H1 (cell line): ENCODE results near the gene SLC45A1. TPM values are rescaled to one million over a fixed set of nuclear protein-coding genes. Genes with fewer than 3 reads are reported as not detected.

Experiments
- CTCF ChIA-PET: fragments of 300-600 bp; sonication (Branson Sonifier 250); formaldehyde crosslinking; loops from one replicate; lab custom pipeline; 2021; ENCODE audit not compliant: partially characterized antibody; lab: Charles Lee
- POLR2A ChIA-PET: fragments of 300-600 bp; sonication (Branson Sonifier 250); formaldehyde crosslinking; loops from one replicate; lab custom pipeline; 2021; ENCODE audit warnings: inconsistent platforms; ENCODE audit not compliant: partially characterized antibody; lab: Charles Lee
- DNase-seq, 2 experiments: peaks; one replicate each; pipeline versions ENCODE4 v3.0.0 to v3.0.0-alpha.2; 2010 to 2022; ENCODE audit warnings: low spot score in 2 of 2, low read depth in 1 of 2, mixed read lengths in 1 of 2
- FAIRE-seq: peaks from 2 replicates; lab custom pipeline; 2011; peaks lifted over from hg19 to GRCh38; lab: Jason Lieb, UNC
- H2AFZ ChIP-seq: 2 replicates; pipeline ENCODE4 v1.8.1; 2012; ENCODE audit warnings: low read length, inconsistent platforms
- H2AK5ac ChIP-seq: 2 replicates; pipeline ENCODE4 v1.6.1; 2013; ENCODE audit warnings: low read depth, low read length
- H2BK120ac ChIP-seq: replicated peaks from 2 replicates; pipeline ENCODE3; 2013; ENCODE audit warnings: low read depth, low read length, inconsistent platforms
- H2BK12ac ChIP-seq: 2 replicates; pipeline ENCODE4 v1.6.1; 2013; ENCODE audit warnings: low read depth, low read length
- H2BK15ac ChIP-seq: 2 replicates; pipeline ENCODE4 v1.6.1; 2013; ENCODE audit warnings: low read length
- H2BK20ac ChIP-seq: 2 replicates; pipeline ENCODE4 v1.6.1; 2013; ENCODE audit warnings: low read length
- H2BK5ac ChIP-seq: 2 replicates; pipeline ENCODE4 v1.6.1; 2013; ENCODE audit warnings: low read depth, low read length
- H3K14ac ChIP-seq: 2 replicates; pipeline ENCODE4 v1.6.1; 2013; ENCODE audit warnings: inconsistent platforms; ENCODE audit not compliant: insufficient read length
- H3K18ac ChIP-seq: 2 replicates; pipeline ENCODE4 v1.6.1; 2013; ENCODE audit warnings: low read length; ENCODE audit errors: extremely low read depth
- H3K23ac ChIP-seq: 2 replicates; pipeline ENCODE4 v1.6.1; 2013; ENCODE audit warnings: inconsistent platforms; ENCODE audit not compliant: insufficient read length
- H3K23me2 ChIP-seq: 2 replicates; pipeline ENCODE4 v1.6.1; 2013; ENCODE audit warnings: low read depth, low read length
- H3K27ac ChIP-seq: 2 replicates; pipeline ENCODE4 v1.6.1; 2011; ENCODE audit warnings: low read depth, low read length, inconsistent platforms
- H3K27me3 ChIP-seq, 4 experiments: replicated peaks in 1 of 4; 1 replicate in 1 of 4; 2 replicates in 3 of 4; pipeline versions ENCODE4 v1.6.1 to v1.8.1; 2011 to 2013; ENCODE audit warnings: low read length in 3 of 4, mild to moderate bottlenecking in 3 of 4, inconsistent platforms in 2 of 4, mixed read lengths in 2 of 4, moderate library complexity in 1 of 4; ENCODE audit not compliant: control insufficient read depth in 3 of 4, insufficient read depth in 3 of 4; ENCODE audit errors: extremely low read depth in 1 of 4
- H3K36me3 ChIP-seq, 4 experiments: 2 replicates each; pipeline versions ENCODE4 v1.6.1 to v1.8.1; 2011 to 2013; ENCODE audit warnings: mild to moderate bottlenecking in 4 of 4, low read length in 3 of 4, moderate library complexity in 2 of 4, control low read depth in 1 of 4, inconsistent platforms in 1 of 4; ENCODE audit not compliant: insufficient read depth in 4 of 4, control insufficient read depth in 2 of 4
- H3K4ac ChIP-seq: replicated peaks from 2 replicates; pipeline ENCODE3; 2013; ENCODE audit warnings: low read length, low read depth, mixed read lengths, inconsistent platforms; ENCODE audit not compliant: insufficient read length
- H3K4me1 ChIP-seq, 4 experiments: replicated peaks in 1 of 4; 1 replicate in 1 of 4; 2 replicates in 3 of 4; pipeline versions ENCODE4 v1.6.1 to v1.8.1; 2011 to 2013; ENCODE audit warnings: low read length in 3 of 4, inconsistent platforms in 2 of 4, mixed read lengths in 1 of 4; ENCODE audit not compliant: insufficient read depth in 4 of 4, control insufficient read depth in 3 of 4
- H3K4me2 ChIP-seq, 2 experiments: 2 replicates each; pipeline versions ENCODE4 v1.6.1 to v1.8.1; 2011 to 2013; ENCODE audit warnings: low read depth in 2 of 2, low read length in 2 of 2, control low read depth in 1 of 2, inconsistent platforms in 1 of 2, mild to moderate bottlenecking in 1 of 2; ENCODE audit not compliant: insufficient read depth in 1 of 2
- H3K4me3 ChIP-seq, 4 experiments: fragments of 200-600, 300-600 bp in 1 of 4; sonication (generic), shearing (Covaris generic), sonication (Bioruptor Twin) in 1 of 4; 2 replicates each; pipeline versions ENCODE4 v1.5.1 to v1.8.1; 2011 to 2016; ENCODE audit warnings: low read length in 4 of 4, low read depth in 3 of 4, control low read depth in 2 of 4, inconsistent platforms in 2 of 4, mild to moderate bottlenecking in 2 of 4, mixed read lengths in 1 of 4, moderate library complexity in 1 of 4; ENCODE audit not compliant: insufficient read depth in 2 of 4; ENCODE audit errors: extremely low read depth in 1 of 4
- H3K56ac ChIP-seq: replicated peaks from 2 replicates; pipeline ENCODE3; 2013; ENCODE audit warnings: low read depth, mild to moderate bottlenecking, mixed read lengths, low read length, inconsistent platforms; ENCODE audit not compliant: insufficient read length
- H3K79me1 ChIP-seq: 2 replicates; pipeline ENCODE4 v1.6.1; 2013; ENCODE audit warnings: low read depth, low read length, control low read depth
- H3K79me2 ChIP-seq, 2 experiments: 2 replicates each; pipeline versions ENCODE4 v1.6.1 to v1.8.1; 2012 to 2013; ENCODE audit warnings: low read length in 2 of 2, mild to moderate bottlenecking in 2 of 2, inconsistent platforms in 1 of 2; ENCODE audit not compliant: insufficient read depth in 2 of 2, control insufficient read depth in 1 of 2
- H3K9ac ChIP-seq, 4 experiments: replicated peaks in 1 of 4; 1 replicate in 1 of 4; 2 replicates in 3 of 4; pipeline versions ENCODE4 v1.6.1 to v1.8.1; 2011 to 2013; ENCODE audit warnings: low read depth in 3 of 4, low read length in 3 of 4, control low read depth in 2 of 4, mild to moderate bottlenecking in 2 of 4, moderate library complexity in 2 of 4, inconsistent platforms in 1 of 4; ENCODE audit errors: extremely low read depth in 1 of 4
- H3K9me3 ChIP-seq, 2 experiments: 2 replicates each; pipeline versions ENCODE4 v1.6.1 to v1.8.1; 2012 to 2013; ENCODE audit warnings: mild to moderate bottlenecking in 2 of 2, moderate library complexity in 2 of 2, control low read depth in 1 of 2, inconsistent platforms in 1 of 2, low read depth in 1 of 2, low read length in 1 of 2, mixed read lengths in 1 of 2; ENCODE audit not compliant: insufficient read depth in 2 of 2
- H4K20me1 ChIP-seq, 2 experiments: replicated peaks in 1 of 2; 2 replicates each; pipeline versions ENCODE3 to v1.8.1; 2011 to 2013; ENCODE audit warnings: inconsistent platforms in 2 of 2, low read length in 2 of 2, mild to moderate bottlenecking in 1 of 2; ENCODE audit not compliant: insufficient read depth in 2 of 2, control insufficient read depth in 1 of 2
- H4K5ac ChIP-seq: 2 replicates; pipeline ENCODE4 v1.6.1; 2013; ENCODE audit warnings: low read length, low read depth, mixed read lengths, inconsistent platforms; ENCODE audit not compliant: insufficient read length
- H4K8ac ChIP-seq: 2 replicates; pipeline ENCODE4 v1.8.0; 2013; ENCODE audit warnings: mild to moderate bottlenecking, moderate library complexity, low read length, inconsistent platforms; ENCODE audit not compliant: insufficient read depth; ENCODE audit errors: extremely low read depth
- H4K91ac ChIP-seq: replicated peaks from 2 replicates; pipeline ENCODE3; 2013; ENCODE audit warnings: low read length, mixed read lengths, inconsistent platforms; ENCODE audit not compliant: insufficient read length
- BRCA1 ChIP-seq: IDR thresholded peaks from 2 replicates; pipeline ENCODE4 v1.6.1; 2012; ENCODE audit warnings: low read depth, low read length, improper control_type of control experiment
- POLR2AphosphoS5 ChIP-seq: IDR thresholded peaks from 2 replicates; pipeline ENCODE4 v1.6.1; 2011; ENCODE audit warnings: low read depth, low read length
- SIN3A ChIP-seq, 2 experiments: IDR thresholded peaks in 1 of 2; conservative IDR thresholded peaks in 1 of 2; 2 replicates each; pipeline ENCODE4 v1.6.1; 2011 to 2012; ENCODE audit warnings: low read length in 2 of 2, improper control_type of control experiment in 1 of 2, low read depth in 1 of 2, mild to moderate bottlenecking in 1 of 2
- WGBS, 2 experiments: shearing (Covaris generic) in 1 of 2; methylation state at CpG; one replicate each; pipeline versions ENCODE4 v1.1.6 to v1.1.7; 2013 to 2015; ENCODE audit warnings: low lambda C conversion rate in 2 of 2, mixed read lengths in 2 of 2, inconsistent platforms in 1 of 2, low coverage in 1 of 2, missing lambda C conversion rate in 1 of 2; ENCODE audit not compliant: insufficient replicate concordance in 2 of 2, insufficient coverage in 1 of 2, insufficient read length in 1 of 2; ENCODE audit errors: extremely low coverage in 1 of 2, missing lambda C conversion rate in 1 of 2; 5-methylcytosine and 5-hydroxymethylcytosine counted together
- polyA plus RNA-seq, 7 experiments: library from polyadenylated mRNA; depleted of rRNA in 3 of 7; stranded (reverse) in 5 of 7; unstranded in 2 of 7; fragments of >200 nt in 5 of 7; fragments of 200-250 nt in 2 of 7; gene quantifications; 1 replicate in 5 of 7; 2 replicates in 1 of 7; 4 replicates in 1 of 7; pipeline versions ENCODE4 v1.2.1 to v1.2.3, GENCODE V29; 2011 to 2013; ENCODE audit warnings: missing spikeins in 2 of 7, mixed read lengths in 2 of 7
- total RNA-seq: library from RNA; stranded (reverse); fragmentation: NEBNext Ultra II Directional; extraction: Animal tissue kit (Norgen Biotek cat#: 25700); gene quantifications from 2 replicates; pipeline ENCODE4 v1.2.1, GENCODE V29; 2021

Gene SLC45A1
- total and polyA plus RNA-seq, 2 of the 8 experiments (the other 6 are each of a cell fraction or from before 2014, with no cell fraction given), result 1.0 to 1.7 TPM

- Histone ChIP-seq H2BK120ac (no peak overlapping the region), H3K4me3 (no peak overlapping the region), H3K9me3 (no peaks in the 10 kb centered on the region), H2AFZ (no peak overlapping the region), H2AK5ac (no peak overlapping the region), H3K27me3 (no peaks in the 10 kb centered on the region), H3K4me1 (no peaks in the 10 kb centered on the region), H3K23ac (no peak overlapping the region), H3K79me1 (peaks cover 3% of the 10 kb centered on the region; the same call in 1 of the 2 replicates), H3K27ac (no peak overlapping the region), H3K18ac (no peak overlapping the region), H2BK5ac (no peak overlapping the region), H4K91ac (no peak overlapping the region), H2BK20ac (no peak overlapping the region), H3K79me2 (no peaks in the 10 kb centered on the region; a peak in 1 of 4 replicates), H3K14ac (no peak overlapping the region), H4K5ac (no peak overlapping the region), H2BK15ac (no peak overlapping the region), H2BK12ac (no peak overlapping the region), H4K8ac (no peak overlapping the region; the same call in 1 of the 2 replicates), H3K4ac (no peak overlapping the region), H4K20me1 (peaks cover 5 to 11% of the 10 kb centered on the region in 2 experiments), H3K4me2 (no peak overlapping the region), H3K36me3 (peaks cover 14 to 67% (median 57%) of the 10 kb centered on the region in 4 experiments), H3K56ac (no peak overlapping the region), H3K23me2 (no peaks in the 10 kb centered on the region), H3K9ac (no peak overlapping the region)
- 0 out of 2 replicates have a peak, but pooled peaks have one; percentile 24 for TF ChIP-seq POLR2AphosphoS5
- TF ChIP-seq SIN3A (conservative IDR thresholded peaks at IDR 0.05 in 1 of 2, IDR thresholded peaks at IDR 0.05 in 1 of 2; ENCODE audit: low read depth in 1 of 2, low read length in 2 of 2), result no peak
- TF ChIP-seq BRCA1, result no peak
- DNase-seq, result no peak
- 98% methylated on average over 21 of the region's 21 CpGs; no CpG with 5 or more reads in 1 of the 2 experiments for WGBS, 2 experiments
- no peak for FAIRE-seq
- CTCF ChIA-PET, result interaction anchor here (1.1 to 6.1 kb wide), 2 partner anchors 10 to 11 kb away, joined by 3 to 42 read pairs; no protein-coding TSS in a partner anchor
- POLR2A ChIA-PET, result no interaction called here
Observed at GRCh38 chr1:8361198-8361849, 43.4 kb downstream of the SLC45A1 start.
